ENCODE measurements around the gene TMPRSS11D. TPM values are rescaled to one million over a fixed set of nuclear protein-coding genes. Genes with fewer than 3 reads are reported as not detected.

The TMPRSS11D gene
- total RNA-seq, 4 donors from 2014 or later, result 3.4 TPM; not detected in 3

DNA sequence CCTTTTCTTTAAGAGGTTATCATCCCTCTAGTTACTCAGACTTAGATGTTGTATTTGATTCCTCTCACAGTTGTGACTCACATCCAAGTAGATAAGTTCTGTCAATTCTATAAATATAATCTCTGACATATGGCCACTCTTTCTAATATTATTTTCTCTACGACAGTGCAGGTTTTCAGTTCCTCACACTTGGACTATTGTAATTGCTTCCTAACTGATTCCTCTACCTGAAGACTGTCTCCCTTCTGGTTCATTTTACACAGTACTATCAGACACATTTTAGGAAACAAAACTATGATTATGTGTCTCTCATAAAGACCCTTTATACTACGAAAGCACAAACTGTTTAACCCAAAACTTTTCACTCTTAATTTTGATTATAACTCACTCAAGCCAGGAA lies 98.3 kb downstream of the TMPRSS11D start:
- Histone ChIP-seq H3K9me3 (no peaks in the 10 kb centered on the region), H3K4me1 (no peaks in the 10 kb centered on the region), H3K4me3 (no peak overlapping the region), H3K27me3 (no peaks in the 10 kb centered on the region), H3K36me3 (no peaks in the 10 kb centered on the region), H3K27ac (no peak overlapping the region)
- in situ Hi-C loops (cut with MboI; ENCODE audit: low pct_ligation_motif_present in 1 of 4, low pct_unique_long_range_greater_than_20kb in 1 of 4, low sequenced_read_pairs in 3 of 4), result no loop called here
- WGBS, 2 donors (ENCODE audit: low coverage in 1 of 2), result 69 to 77% methylated on average over 2 of the region's 2 CpGs
- intact Hi-C loops (cut with DNase I; ENCODE audit: low total_unique reads), result no loop called here
- TF ChIP-seq POLR2A (IDR thresholded peaks at IDR 0.05), result no peak
- no peak for TF ChIP-seq EP300 (IDR thresholded peaks at IDR 0.05; ENCODE audit: low read depth)
- no peak for DNase-seq

DNA sequence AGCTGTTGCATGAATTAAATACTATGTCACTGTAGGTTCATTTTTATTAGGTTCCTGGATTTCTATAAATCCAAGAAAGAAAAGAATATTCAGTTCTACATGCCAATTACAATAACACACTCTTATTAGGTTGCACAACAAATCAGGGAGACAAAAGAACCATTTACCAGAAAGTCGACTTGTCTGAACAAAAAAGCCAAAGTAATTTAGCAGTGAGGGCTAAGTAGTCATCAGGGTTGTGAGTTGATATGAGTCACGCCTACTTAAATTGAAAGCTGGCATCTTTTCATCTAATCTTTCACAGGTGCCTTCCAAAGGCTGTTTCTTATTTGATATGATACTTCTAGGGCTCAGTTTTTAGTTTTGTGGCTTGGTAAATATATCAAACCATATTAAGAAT lies 104.2 kb downstream of the TMPRSS11D start:
- Histone ChIP-seq H3K36me3 (no peaks in the 10 kb centered on the region), H3K27ac (no peak overlapping the region), H3K4me1 (no peaks in the 10 kb centered on the region), H3K4me3 (no peak overlapping the region), H3K27me3 (no peaks in the 10 kb centered on the region), H3K9me3 (no peaks in the 10 kb centered on the region)
- no peak for TF ChIP-seq CTCF (IDR thresholded peaks at IDR 0.05)
- TF ChIP-seq POLR2A (IDR thresholded peaks at IDR 0.05), result no peak
- TF ChIP-seq EP300 (IDR thresholded peaks at IDR 0.05; ENCODE audit: low read depth), result no peak
- TF ChIP-seq POLR2AphosphoS5 (IDR thresholded peaks at IDR 0.05), result no peak
- no peak for DNase-seq
- 51 to 70% methylated on average over 2 of the region's 2 CpGs for WGBS, 2 donors (ENCODE audit: low coverage in 1 of 2)
- in situ Hi-C loops (cut with MboI; ENCODE audit: low pct_ligation_motif_present in 1 of 4, low pct_unique_long_range_greater_than_20kb in 1 of 4, low sequenced_read_pairs in 3 of 4) (no loop called here), intact Hi-C loops (cut with DNase I; ENCODE audit: low total_unique reads) (no loop called here)

GRCh38 chr4:67776746-67777145 lies 107.1 kb downstream of the TMPRSS11D start:
- no peaks in the 10 kb centered on the region for H3K36me3 ChIP-seq
- no peak overlapping the region for H3K27ac ChIP-seq
- no peak for DNase-seq
- H3K4me1 ChIP-seq, result no peaks in the 10 kb centered on the region
- intact Hi-C loops (cut with DNase I; ENCODE audit: low total_unique reads) (no loop called here), in situ Hi-C loops (cut with MboI; ENCODE audit: low pct_ligation_motif_present in 1 of 4, low pct_unique_long_range_greater_than_20kb in 1 of 4, low sequenced_read_pairs in 3 of 4) (no loop called here)
- H3K4me3 ChIP-seq, result no peak overlapping the region
- H3K27me3 ChIP-seq, result no peaks in the 10 kb centered on the region
- H3K9me3 ChIP-seq, result no peaks in the 10 kb centered on the region
- no peak for TF ChIP-seq POLR2AphosphoS5 (IDR thresholded peaks at IDR 0.05)
- TF ChIP-seq POLR2A (IDR thresholded peaks at IDR 0.05), result no peak
- TF ChIP-seq EP300 (IDR thresholded peaks at IDR 0.05; ENCODE audit: low read depth), result no peak
- TF ChIP-seq CTCF (IDR thresholded peaks at IDR 0.05), result no peak
- 73% methylated on average over 1 of the region's 1 CpG; no CpG with 5 or more reads in 1 of the 2 donors for WGBS, 2 donors (ENCODE audit: low coverage in 1 of 2)

Other genes with a start within 250 kb of the TMPRSS11D start
- 10 to 100 TPM; 20.9 to 52.7 (median 48.6) TPM for gene UBA6, start 182.8 kb downstream of the TMPRSS11D start, total RNA-seq
- not detected for gene GNRHR, start 129.6 kb downstream of the TMPRSS11D start, total RNA-seq
- not detected for gene TMPRSS11A, start 79.5 kb upstream of the TMPRSS11D start, total RNA-seq
- not detected for gene TMPRSS11F, start 245.9 kb upstream of the TMPRSS11D start, total RNA-seq

Measured in transverse colon (tissue), 4 donors.